Neural cell (in vitro differentiated cells): ENCODE results near the gene GHRL.

Experiments
- CTCF ChIP-seq: fragments of 450-650 bp; IDR thresholded peaks from 2 replicates; pipeline ENCODE4 v1.5.1; 2014; ENCODE audit warnings: antibody characterized with exemption, mild to moderate bottlenecking, moderate library complexity; ENCODE audit not compliant: poor library complexity, severe bottlenecking
- EP300 ChIP-seq: fragments of 450-650 bp; conservative IDR thresholded peaks from 2 replicates; pipeline ENCODE4 v1.6.1; 2014; ENCODE audit warnings: antibody characterized with exemption, mild to moderate bottlenecking, moderate library complexity; ENCODE audit not compliant: poor library complexity, severe bottlenecking
- EZH2 ChIP-seq: fragments of 200-600, 300-800 bp; shearing (Covaris generic), sonication (generic); IDR thresholded peaks from 2 replicates; pipeline ENCODE4 v1.6.1; 2014; ENCODE audit warnings: antibody characterized with exemption, low read length, borderline replicate concordance, mild to moderate bottlenecking; ENCODE audit not compliant: insufficient read depth, poor library complexity, severe bottlenecking
- MXI1 ChIP-seq: fragments of 450-650 bp; conservative IDR thresholded peaks from 2 replicates; pipeline ENCODE4 v1.6.1; 2014; ENCODE audit warnings: antibody characterized with exemption, mild to moderate bottlenecking; ENCODE audit not compliant: poor library complexity, severe bottlenecking
- POLR2AphosphoS5 ChIP-seq: IDR thresholded peaks from 2 replicates; pipeline ENCODE4 v1.6.1; 2012
- RAD21 ChIP-seq: fragments of 450-650 bp; conservative IDR thresholded peaks from 2 replicates; pipeline ENCODE4 v1.6.1; 2014; ENCODE audit warnings: antibody characterized with exemption, mild to moderate bottlenecking, moderate library complexity
- REST ChIP-seq: IDR thresholded peaks from 2 replicates; pipeline ENCODE4 v1.6.1; 2012; ENCODE audit warnings: borderline replicate concordance
- SMC3 ChIP-seq: fragments of 450-650 bp; conservative IDR thresholded peaks from 2 replicates; pipeline ENCODE4 v1.6.1; 2014; ENCODE audit warnings: antibody characterized with exemption, mild to moderate bottlenecking, moderate library complexity; ENCODE audit not compliant: poor library complexity
- TAF1 ChIP-seq: IDR thresholded peaks from 2 replicates; pipeline ENCODE4 v1.6.1; 2012; ENCODE audit warnings: low read depth

- TF ChIP-seq CTCF (no peak), EP300 (no peak), REST (no peak), SMC3 (no peak), POLR2AphosphoS5 (no peak), EZH2 (no peak), TAF1 (no peak), RAD21 (no peak), MXI1 (no peak)
Measured at GRCh38 chr3:10244009-10244408, 48.7 kb downstream of the GHRL start.
